NCI-H524 treated with DMSO at 0.1 percent for 48 hours (cell line): ENCODE data around the gene TP53TG3D.
"Not testable (repeated sequence)": the region's sequence is repeated elsewhere in the genome, so short reads cannot be mapped to it uniquely, and the experiment has no call there.

Experiments used
- DNase-seq: peaks from one replicate; lab custom pipeline; 2025; lab: John Stamatoyannopoulos, UW

TP53TG3D gene

GRCh38 chr16:32252986-32253385, at the start of gene TP53TG3D:
TP53TG3D (plus strand) TSS chr16:32253286; CDS start chr16:32253354, 68 bp downstream.
- DNase-seq: not testable (repeated sequence)

- not testable (repeated sequence) for DNase-seq
Observed at GRCh38 chr16:32253507-32253906, 421 bp downstream of the TP53TG3D start.

- DNase-seq: not testable (repeated sequence)
Observed at GRCh38 chr16:32261526-32261925, 8.4 kb downstream of the TP53TG3D start.

GRCh38 chr16:32263552-32263951, 10.5 kb downstream of the TP53TG3D start:
- DNase-seq: not testable (repeated sequence)

- DNase-seq: not testable (repeated sequence)
Observed at GRCh38 chr16:32281910-32282309, 28.8 kb downstream of the TP53TG3D start.

GRCh38 chr16:32283024-32283423, 29.9 kb downstream of the TP53TG3D start:
- DNase-seq: not testable (repeated sequence)

DNA sequence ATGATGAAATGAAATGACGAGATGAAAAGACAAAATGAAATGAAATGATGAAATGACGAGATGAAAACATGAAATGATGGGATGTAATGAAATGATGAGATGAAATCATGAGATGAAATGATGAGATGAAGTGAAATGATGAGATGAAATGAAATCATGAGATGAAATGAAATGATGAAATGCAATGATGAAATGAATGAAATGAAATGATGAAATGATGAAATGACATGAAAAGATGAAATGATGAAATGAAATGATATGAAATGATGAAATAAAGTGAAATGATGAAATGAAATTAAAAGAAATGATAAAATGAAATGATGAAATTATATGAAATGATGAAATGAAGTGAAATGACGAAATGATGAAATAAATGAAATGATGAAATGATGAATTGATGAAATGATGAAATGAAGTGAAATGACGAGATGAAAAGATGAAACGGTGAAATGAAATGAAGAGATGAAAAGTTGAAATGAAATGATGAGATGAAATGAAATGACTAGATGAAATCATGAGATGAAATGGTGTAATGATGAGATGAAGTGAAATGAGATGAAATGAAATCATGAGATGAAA, 30.9 kb downstream of the TP53TG3D start:
- DNase-seq: not testable (repeated sequence)

- not testable (repeated sequence) for DNase-seq
Observed at GRCh38 chr16:32284800-32285796, 32.0 kb downstream of the TP53TG3D start.

DNA sequence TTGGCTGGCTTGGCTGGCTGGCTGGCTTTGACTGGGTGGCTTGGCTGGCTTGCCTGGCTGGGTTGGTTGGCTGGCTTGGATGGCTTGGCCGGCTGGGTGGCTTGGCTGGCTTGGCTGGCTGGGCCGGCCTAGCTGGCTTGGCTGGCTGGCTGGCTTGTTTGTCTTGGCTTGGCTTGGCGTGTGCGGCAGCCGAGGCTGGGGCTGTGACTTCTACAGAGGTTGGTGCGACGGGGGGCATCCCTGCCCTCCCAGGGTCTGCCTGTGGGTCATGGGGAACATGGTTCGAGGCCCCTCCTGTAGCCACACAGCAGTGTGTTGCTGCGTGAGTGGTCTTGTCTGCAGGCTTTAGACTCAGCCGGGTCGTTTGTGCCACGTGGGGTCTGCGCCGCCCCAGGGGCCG, 33.1 kb downstream of the TP53TG3D start:
- DNase-seq: not testable (repeated sequence)

DNA sequence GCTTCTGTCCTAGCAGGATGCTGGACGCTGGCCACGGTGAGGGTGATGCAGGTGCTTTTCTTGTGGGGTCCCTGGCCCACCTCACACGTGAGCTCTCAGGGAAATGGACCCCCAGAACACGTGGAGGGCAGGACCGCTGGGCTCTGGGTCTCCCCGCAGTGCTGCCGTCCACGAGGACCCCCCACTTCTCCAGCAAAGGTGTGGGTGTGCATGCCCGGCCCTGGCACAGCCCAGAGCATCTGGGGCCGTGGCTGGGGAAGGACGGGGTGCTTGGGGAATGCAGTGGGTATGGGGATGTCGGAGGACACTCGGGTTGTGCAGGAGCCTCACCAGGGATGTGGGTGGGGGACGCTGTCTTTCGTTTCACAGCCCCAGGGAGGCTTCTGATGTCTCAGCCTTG, 34.7 kb downstream of the TP53TG3D start:
- not testable (repeated sequence) for DNase-seq

DNA sequence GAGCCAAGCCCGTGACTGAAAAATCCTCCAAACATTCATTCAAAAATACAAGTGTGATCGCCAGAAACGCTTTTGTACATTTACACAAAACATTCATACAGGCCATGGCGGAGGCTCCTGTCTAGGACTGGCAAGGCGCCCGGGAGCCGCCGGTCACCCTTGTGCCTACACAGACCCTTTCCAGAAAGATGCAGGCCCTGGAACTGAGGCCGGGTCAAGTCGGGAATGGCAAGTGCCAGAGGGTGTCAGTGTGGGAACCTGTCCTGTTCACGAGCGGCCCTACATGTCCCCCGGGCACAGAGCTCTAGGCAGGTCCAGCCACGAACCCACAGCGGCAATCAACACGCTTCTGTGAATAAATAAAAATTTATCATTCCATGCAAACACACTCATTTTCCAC, 36.1 kb downstream of the TP53TG3D start:
- not testable (repeated sequence) for DNase-seq

DNA sequence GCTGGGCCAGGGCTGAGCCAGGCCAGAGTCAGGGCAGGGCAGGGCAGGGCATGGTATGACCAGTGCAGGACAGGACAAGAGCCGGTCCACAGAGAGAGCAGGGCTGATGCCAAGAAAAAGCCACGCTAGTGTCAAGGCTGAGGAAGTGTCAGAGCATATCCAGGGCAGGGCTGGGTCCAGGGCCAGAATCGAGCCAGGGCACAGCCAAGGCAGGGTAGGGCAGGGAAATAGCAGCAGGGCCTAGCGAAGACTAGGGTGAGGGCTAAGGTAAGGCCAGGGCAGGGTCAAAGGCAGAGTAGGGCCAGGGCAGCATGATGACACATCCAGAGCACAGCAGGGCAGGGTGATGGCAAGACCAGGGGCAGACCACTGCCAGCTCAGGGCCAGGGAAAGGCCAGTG, 49.7 kb downstream of the TP53TG3D start:
- not testable (repeated sequence) for DNase-seq
